WERI-Rb-1 (cell line): Measurements from ENCODE around the gene FKBP2.
"Not testable (repeated sequence)": the region's sequence is repeated elsewhere in the genome, so short reads cannot be mapped to it uniquely, and the experiment has no call there.

Experiments used
- DNase-seq: peaks from one replicate; pipeline ENCODE4 v3.0.0-alpha.2; 2020
- H3K27ac ChIP-seq: fragments of 250-450 bp; sonication (Bioruptor Pico); 2 replicates; pipeline ENCODE4 v1.5.1; 2020; ENCODE audit warnings: mild to moderate bottlenecking, moderate library complexity
- H3K27me3 ChIP-seq: fragments of 250-450 bp; sonication (Bioruptor Pico); 2 replicates; pipeline ENCODE4 v1.5.1; 2021; ENCODE audit warnings: mild to moderate bottlenecking, low read depth, moderate library complexity; ENCODE audit not compliant: insufficient read depth, severe bottlenecking
- H3K36me3 ChIP-seq: fragments of 250-450 bp; sonication (Bioruptor Pico); 2 replicates; pipeline ENCODE4 v1.5.1; 2020; ENCODE audit warnings: mild to moderate bottlenecking, moderate library complexity
- H3K4me3 ChIP-seq: 2 replicates; pipeline ENCODE4 v1.5.1; 2011; ENCODE audit warnings: low read depth, mild to moderate bottlenecking, control low read depth, low read length
- H3K9me3 ChIP-seq: fragments of 250-450 bp; sonication (Bioruptor Pico); 2 replicates; pipeline ENCODE4 v1.5.1; 2021; ENCODE audit warnings: mild to moderate bottlenecking, moderate library complexity; ENCODE audit not compliant: severe bottlenecking
- CTCF ChIP-seq: IDR thresholded peaks from 2 replicates; pipeline ENCODE4 v1.5.1; 2011; ENCODE audit warnings: low read depth, mild to moderate bottlenecking, control low read depth, inconsistent platforms, low read length

Gene FKBP2

GRCh38 chr11:64243236-64243854, 2.5 kb downstream of the FKBP2 start:
- no peak overlapping the region for H3K4me3 ChIP-seq
- no peak for TF ChIP-seq CTCF
- H3K27me3 ChIP-seq = no peaks in the 10 kb centered on the region
- peaks cover 36% of the 10 kb centered on the region for H3K36me3 ChIP-seq
- H3K27ac ChIP-seq = peak overlapping the region; percentile 80; the same call in 1 of the 2 replicates
- H3K9me3 ChIP-seq = no peaks in the 10 kb centered on the region
- DNase-seq = no peak

DNA sequence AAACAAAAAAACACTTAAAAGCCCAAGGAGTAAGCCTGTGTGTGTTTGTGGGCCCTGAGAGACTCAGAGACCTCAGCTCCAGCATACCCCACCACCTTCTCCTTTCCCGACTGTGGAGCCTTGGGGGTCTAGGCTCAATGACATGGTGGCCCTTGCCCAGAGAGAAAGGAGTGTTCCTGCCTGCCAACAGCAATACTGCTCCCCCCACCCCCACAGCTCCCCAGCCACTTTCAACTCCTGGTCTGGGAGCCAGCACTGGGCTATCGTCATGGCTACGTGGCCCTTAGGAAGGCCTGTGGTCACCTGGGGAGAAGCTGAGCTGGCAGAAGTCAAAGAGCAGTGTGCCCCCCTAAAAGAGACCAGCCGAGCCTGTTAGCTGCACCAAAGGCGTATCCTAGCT, 3.2 kb downstream of the FKBP2 start:
- H3K9me3 ChIP-seq = no peaks in the 10 kb centered on the region
- no peak for TF ChIP-seq CTCF

DNA sequence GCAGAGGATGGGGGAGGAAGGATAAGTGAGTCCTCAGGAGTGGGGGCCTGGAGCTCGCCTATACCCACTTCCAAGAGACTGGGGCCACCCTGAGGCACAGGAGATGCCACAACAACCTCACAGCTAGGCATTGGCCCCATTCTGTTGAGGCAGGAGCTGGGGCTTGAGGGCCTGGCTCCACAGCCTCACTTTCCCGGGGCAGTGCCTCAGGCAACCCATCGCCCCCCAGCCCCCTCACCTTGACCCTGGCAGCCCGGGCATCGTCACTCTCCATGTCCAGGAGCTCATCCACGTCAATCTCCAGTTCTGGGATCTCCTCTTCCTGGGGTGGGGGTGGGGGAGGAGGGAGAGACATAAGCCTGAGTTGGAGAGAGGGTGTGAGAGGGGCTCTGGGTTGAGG, 4.1 kb downstream of the FKBP2 start:
- no peaks in the 10 kb centered on the region for H3K9me3 ChIP-seq

More for the DNA sequence above, 3.2 kb downstream of the FKBP2 start:
- no peaks in the 10 kb centered on the region for H3K27me3 ChIP-seq
- H3K36me3 ChIP-seq = peaks cover 29% of the 10 kb centered on the region
- no peak overlapping the region for H3K27ac ChIP-seq
- no peak overlapping the region for H3K4me3 ChIP-seq
- no peak for DNase-seq

GRCh38 chr11:64245401-64245796, 4.5 kb downstream of the FKBP2 start:
- TF ChIP-seq CTCF = no peak
- H3K27me3 ChIP-seq = no peaks in the 10 kb centered on the region
- no peak for DNase-seq
- peak overlapping the region; percentile 61 for H3K4me3 ChIP-seq
- H3K27ac ChIP-seq = peak overlapping the region; percentile 89
- no peaks in the 10 kb centered on the region for H3K9me3 ChIP-seq
- H3K36me3 ChIP-seq = peaks cover 29% of the 10 kb centered on the region

More for the DNA sequence above, 4.1 kb downstream of the FKBP2 start:
- H3K27me3 ChIP-seq = no peaks in the 10 kb centered on the region
- no peak for DNase-seq
- TF ChIP-seq CTCF = no peak
- peak overlapping the region; percentile 61 for H3K4me3 ChIP-seq
- H3K36me3 ChIP-seq = peaks cover 29% of the 10 kb centered on the region
- H3K27ac ChIP-seq = peak overlapping the region; percentile 89; the same call in 1 of the 2 replicates

- H3K4me3 ChIP-seq = peak overlapping the region; percentile 61
- H3K9me3 ChIP-seq = no peaks in the 10 kb centered on the region
- H3K27me3 ChIP-seq = no peaks in the 10 kb centered on the region
- peak; percentile 45 for DNase-seq
- H3K27ac ChIP-seq = peak overlapping the region; percentile 89
- no peak for TF ChIP-seq CTCF
- peaks cover 29% of the 10 kb centered on the region for H3K36me3 ChIP-seq
Measured at GRCh38 chr11:64245797-64246620, 5.1 kb downstream of the FKBP2 start.

GRCh38 chr11:64246621-64246870, 5.7 kb downstream of the FKBP2 start:
- not testable (repeated sequence) for H3K9me3 ChIP-seq, H3K27me3 ChIP-seq, DNase-seq
- Histone ChIP-seq H3K36me3 (peaks cover 29% of the 10 kb centered on the region), H3K4me3 (peak overlapping the region; percentile 61), H3K27ac (peak overlapping the region; percentile 89)
